Jurkat, Clone E6-1 (cell line): ENCODE measurements around the gene DNAH2.
A peak's percentile ranks its signal among the peaks of the same experiment; 100 is the strongest.

Experiments used
- DNase-seq: peaks from one replicate; pipeline ENCODE4 v3.0.0-alpha.2; 2011; ENCODE audit warnings: low read depth, low spot score
- H3K4me3 ChIP-seq: 2 replicates; pipeline ENCODE4 v1.5.1; 2011; ENCODE audit warnings: mild to moderate bottlenecking, low read length, control low read depth, moderate library complexity

Gene DNAH2

DNA sequence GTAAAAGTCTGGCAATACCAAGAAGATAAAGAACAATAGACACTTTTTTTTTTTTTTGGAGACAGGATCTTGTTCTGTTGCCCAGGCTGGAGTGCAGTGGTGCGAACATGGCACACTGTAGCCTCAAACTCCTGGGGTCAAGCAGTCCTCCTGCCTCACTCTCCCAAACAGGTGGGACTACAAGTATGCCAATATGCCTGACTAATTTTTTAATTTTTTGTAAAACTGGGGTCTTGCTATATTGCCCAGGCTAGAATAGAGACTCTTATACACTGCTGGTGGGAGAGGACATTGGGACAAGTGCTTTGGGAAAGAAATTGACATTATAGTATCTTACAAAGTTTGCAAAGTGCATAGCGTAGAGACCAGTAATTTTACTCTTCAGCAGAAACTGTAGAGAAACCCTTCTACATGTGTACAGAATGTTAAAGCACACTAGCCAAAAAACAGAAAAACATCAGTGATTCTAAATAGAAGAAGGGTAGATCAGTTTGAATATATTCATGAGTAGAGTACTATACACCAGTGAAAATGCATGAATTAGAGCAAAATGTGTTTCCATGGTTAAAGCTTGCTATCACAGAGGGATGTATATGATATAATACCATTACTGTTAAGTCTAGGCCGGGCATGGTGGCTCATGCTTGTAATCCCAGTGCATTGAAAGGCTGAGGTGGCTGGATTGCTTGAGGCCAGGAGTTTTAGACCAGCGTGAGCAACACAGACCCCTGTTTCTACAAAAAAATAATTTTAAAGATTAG lies 19.5 kb upstream of the DNAH2 start:
- DNase-seq: no peak

DNA sequence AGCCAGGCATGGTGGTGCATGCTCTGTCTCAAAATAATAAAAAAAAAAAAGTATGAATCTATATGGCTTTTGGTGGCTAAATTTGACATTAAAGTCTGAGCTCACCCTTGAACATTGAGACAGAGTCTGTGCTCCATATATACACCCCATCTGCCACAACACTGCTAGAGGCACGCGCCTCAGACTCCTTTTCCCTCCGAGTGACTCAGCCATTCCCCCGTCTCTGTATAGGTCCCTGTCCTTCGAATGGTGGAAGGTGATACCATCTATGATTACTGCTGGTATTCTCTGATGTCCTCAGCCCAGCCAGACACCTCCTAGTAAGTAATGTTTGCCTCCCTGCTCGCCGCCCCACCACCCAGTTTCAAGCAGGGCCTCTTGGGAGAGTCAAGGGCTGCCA lies 17.0 kb upstream of the DNAH2 start:
- no peak for DNase-seq
- H3K4me3 ChIP-seq: no peak overlapping the region

More for the DNA sequence above, 19.5 kb upstream of the DNAH2 start:
- no peak overlapping the region for H3K4me3 ChIP-seq

- H3K4me3 ChIP-seq: no peak overlapping the region
- DNase-seq: no peak
Observed at GRCh38 chr17:7701681-7702080, 15.9 kb upstream of the DNAH2 start.

DNA sequence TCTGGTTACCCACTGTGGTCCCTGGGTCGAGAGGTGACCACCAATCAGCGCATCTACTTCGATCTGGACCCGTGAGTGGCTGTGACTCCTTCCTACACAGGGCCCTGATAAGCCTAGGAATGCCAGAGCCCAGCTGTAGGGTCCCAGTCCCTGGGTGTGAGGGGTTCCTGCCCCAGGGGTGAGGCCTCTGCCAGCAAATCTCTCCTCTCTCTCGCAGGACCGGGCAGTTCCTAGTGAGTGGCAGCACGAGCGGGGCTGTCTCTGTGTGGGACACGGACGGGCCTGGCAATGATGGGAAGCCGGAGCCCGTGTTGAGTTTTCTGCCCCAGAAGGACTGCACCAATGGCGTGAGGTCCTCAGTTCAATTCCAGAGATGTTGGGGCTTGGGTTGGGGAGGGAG lies 14.8 kb upstream of the DNAH2 start:
- DNase-seq: no peak
- H3K4me3 ChIP-seq: no peak overlapping the region

- no peak overlapping the region for H3K4me3 ChIP-seq
- peak; percentile 24 for DNase-seq
Observed at GRCh38 chr17:7703584-7704479, 13.7 kb upstream of the DNAH2 start.

DNA sequence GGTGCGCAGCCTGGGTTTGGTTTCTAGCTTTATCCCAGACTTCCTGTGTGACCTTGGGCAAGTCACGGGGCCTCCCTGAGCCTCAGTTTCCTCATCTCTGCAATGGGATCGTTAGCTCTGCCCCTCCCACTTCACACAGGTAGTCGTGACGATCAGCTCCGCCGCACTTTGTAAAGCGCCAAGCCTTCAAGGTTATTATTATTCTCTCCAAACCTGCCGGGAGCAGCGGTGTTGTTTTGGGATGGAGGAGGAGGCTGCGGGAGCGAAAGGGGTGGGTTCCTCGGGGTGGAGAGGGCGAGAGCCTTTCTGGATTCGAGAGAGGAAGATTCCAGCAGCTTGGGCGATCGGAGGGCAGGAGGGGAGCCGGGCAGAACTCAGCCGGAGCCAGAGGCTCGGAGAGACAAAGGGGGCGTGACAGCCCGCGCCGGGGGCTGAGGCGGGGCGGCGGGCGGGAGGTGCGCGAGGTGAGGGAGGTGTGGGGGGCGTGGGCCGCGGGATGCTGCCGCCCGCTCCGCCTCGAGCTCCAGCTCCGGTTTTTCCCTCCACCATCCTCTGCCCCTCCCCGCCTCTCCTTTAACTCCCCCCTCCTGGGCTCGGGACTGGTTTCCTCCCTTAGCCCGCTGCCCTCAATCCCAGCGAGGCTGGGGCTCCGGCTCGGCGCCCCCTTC lies 12.8 kb upstream of the DNAH2 start, which contains the start of gene EFNB3:
Gene EFNB3 (plus strand): TSS at position 602 of the 668 bp plus-strand sequence. CDS start 397 bp downstream, outside the sequence.
- no peak for DNase-seq
- no peak within 1 kb of the TSS; the same call in 1 of the 2 replicates for H3K4me3 ChIP-seq

GRCh38 chr17:7705269-7706255 lies 12.0 kb upstream of the DNAH2 start:
- DNase-seq: no peak
- no peak overlapping the region; the same call in 1 of the 2 replicates for H3K4me3 ChIP-seq

DNA sequence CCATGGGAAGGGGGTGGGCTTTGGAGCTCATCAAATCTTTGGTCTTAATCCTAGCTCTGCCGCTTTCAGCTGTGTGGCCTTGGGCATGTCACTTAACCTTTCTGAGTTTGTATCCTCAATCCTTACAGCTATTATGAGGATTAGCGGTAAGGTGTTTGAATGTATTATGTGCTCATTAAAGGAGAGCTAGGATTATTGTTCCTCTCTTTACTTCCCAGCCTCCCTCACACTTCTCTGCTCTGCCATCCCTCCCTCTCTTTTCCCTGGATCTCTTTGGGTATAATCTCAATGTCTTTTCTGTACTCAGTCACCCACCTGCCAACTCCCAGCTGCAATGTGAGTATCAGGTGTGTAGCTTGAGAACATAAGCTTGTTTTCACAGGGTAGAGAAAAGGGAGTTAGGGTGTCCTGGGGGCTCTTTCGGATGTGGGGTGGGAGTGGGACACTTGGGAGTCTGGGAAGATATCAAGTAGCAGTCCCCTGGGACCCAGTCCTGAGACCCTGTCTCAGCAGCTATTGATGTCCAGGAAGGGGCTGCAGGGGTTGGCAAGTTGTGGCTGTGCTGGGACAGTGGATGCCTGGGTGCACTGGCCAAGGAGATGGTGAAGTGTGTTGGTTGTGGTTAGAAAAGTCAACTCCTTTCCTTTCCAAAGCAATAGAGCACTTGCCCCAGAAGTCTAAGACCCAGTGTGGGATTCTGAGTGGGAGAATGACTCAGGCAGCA lies 10.8 kb upstream of the DNAH2 start:
- no peak for DNase-seq
- H3K4me3 ChIP-seq: no peak overlapping the region

DNA sequence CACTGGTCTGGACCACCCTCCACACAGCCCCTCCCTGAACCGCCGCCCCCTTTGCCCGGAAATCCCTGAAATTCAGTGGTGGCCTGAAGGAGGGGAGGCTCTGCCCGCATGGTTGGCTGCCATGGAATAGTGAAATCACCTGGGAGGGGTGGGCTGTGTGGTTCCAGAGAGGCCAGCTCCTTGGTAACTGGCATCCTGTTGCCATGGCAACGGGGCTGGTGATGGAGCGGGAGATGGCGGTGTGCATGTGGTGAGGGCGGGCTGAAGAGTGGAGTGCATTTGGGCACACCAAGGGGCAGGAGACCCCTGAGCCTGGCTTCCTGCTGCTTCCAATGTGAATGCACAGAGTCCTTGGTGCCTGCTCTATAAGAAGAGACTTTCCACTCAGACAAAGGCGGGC lies 10.1 kb upstream of the DNAH2 start:
- H3K4me3 ChIP-seq: no peak overlapping the region
- no peak for DNase-seq

DNA sequence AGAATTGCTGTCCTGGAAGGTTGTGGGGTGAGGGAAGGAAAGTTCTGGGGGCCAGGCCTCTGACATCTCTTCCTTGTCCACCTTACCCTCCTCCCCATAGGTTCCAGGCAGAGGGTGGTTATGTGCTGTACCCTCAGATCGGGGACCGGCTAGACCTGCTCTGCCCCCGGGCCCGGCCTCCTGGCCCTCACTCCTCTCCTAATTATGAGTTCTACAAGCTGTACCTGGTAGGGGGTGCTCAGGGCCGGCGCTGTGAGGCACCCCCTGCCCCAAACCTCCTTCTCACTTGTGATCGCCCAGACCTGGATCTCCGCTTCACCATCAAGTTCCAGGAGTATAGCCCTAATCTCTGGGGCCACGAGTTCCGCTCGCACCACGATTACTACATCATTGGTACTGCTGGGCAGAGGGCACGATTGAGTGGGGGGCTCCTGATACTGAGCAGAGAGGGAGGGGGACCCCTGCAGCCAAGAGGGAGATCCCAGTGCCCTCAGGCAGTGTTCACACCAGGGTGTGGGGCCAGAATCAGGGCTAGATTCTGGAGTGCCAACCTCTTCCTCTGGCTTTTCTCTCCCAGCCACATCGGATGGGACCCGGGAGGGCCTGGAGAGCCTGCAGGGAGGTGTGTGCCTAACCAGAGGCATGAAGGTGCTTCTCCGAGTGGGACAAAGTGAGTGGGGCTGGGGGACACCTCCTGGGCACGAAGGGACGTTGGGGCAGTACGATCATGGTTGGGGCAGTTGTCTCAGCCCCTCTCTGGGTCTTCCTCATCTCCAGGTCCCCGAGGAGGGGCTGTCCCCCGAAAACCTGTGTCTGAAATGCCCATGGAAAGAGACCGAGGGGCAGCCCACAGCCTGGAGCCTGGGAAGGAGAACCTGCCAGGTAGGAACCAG lies 9.4 kb upstream of the DNAH2 start:
- no peak overlapping the region for H3K4me3 ChIP-seq
- DNase-seq: no peak

DNA sequence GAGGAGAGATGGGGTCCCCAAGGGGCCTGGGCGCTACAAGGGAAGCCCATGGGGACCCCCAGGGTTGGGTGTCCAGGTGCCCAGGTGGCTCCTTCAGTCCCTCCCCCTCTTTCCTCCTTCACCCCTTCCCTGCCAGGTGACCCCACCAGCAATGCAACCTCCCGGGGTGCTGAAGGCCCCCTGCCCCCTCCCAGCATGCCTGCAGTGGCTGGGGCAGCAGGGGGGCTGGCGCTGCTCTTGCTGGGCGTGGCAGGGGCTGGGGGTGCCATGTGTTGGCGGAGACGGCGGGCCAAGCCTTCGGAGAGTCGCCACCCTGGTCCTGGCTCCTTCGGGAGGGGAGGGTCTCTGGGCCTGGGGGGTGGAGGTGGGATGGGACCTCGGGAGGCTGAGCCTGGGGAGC lies 8.5 kb upstream of the DNAH2 start:
- H3K4me3 ChIP-seq: no peak overlapping the region
- DNase-seq: no peak

- DNase-seq: no peak
- H3K4me3 ChIP-seq: no peak overlapping the region
Observed at GRCh38 chr17:7710301-7710700, 7.2 kb upstream of the DNAH2 start.

GRCh38 chr17:7711051-7711755 lies 6.3 kb upstream of the DNAH2 start:
- peak; percentile 9 for DNase-seq
- H3K4me3 ChIP-seq: no peak overlapping the region

GRCh38 chr17:7712111-7712771 lies 5.3 kb upstream of the DNAH2 start:
- peak; percentile 48 for DNase-seq
- no peak overlapping the region for H3K4me3 ChIP-seq

- no peak overlapping the region for H3K4me3 ChIP-seq
- peak; percentile 42 for DNase-seq
Observed at GRCh38 chr17:7713782-7714181, 3.8 kb upstream of the DNAH2 start.
